HG02970 (cell line): Measurements from ENCODE around the gene EEF1AKMT3.

Experiments
- ATAC-seq: cut with Tn5 transposase; IDR thresholded peaks from one replicate; pipeline ENCODE4 v1.9.1; 2021; ENCODE audit warnings: mild to moderate bottlenecking, moderate library complexity, moderate number of reproducible peaks; ENCODE audit not compliant: unreplicated experiment, low FRiP score

Gene EEF1AKMT3

GRCh38 chr12:57781244-57781643 lies 8.8 kb downstream of the EEF1AKMT3 start:
- no peak for ATAC-seq

- no peak for ATAC-seq
Measured at GRCh38 chr12:57781801-57782200, 9.4 kb downstream of the EEF1AKMT3 start.

GRCh38 chr12:57782243-57782607 lies 9.8 kb downstream of the EEF1AKMT3 start:
- ATAC-seq, result peak; percentile 10

- peak; percentile 87 for ATAC-seq
Measured at GRCh38 chr12:57782608-57783465, 10.4 kb downstream of the EEF1AKMT3 start, which contains the start of gene TSFM. TSS of gene TSFM (plus strand) at chr12:57782787. CDS start at chr12:57782802, 15 bp downstream.

- no peak for ATAC-seq
Measured at GRCh38 chr12:57783466-57783801, 11.0 kb downstream of the EEF1AKMT3 start.

- no peak for ATAC-seq
Measured at GRCh38 chr12:57783861-57784260, 11.4 kb downstream of the EEF1AKMT3 start.

GRCh38 chr12:57793920-57794319 lies 21.5 kb downstream of the EEF1AKMT3 start:
- no peak for ATAC-seq

GRCh38 chr12:57795354-57795753 lies 22.9 kb downstream of the EEF1AKMT3 start:
- ATAC-seq, result no peak

- no peak for ATAC-seq
Measured at GRCh38 chr12:57796996-57797395, 24.6 kb downstream of the EEF1AKMT3 start.

GRCh38 chr12:57797933-57798332 lies 25.5 kb downstream of the EEF1AKMT3 start:
- no peak for ATAC-seq

- ATAC-seq, result no peak
Measured at GRCh38 chr12:57800965-57801364, 28.6 kb downstream of the EEF1AKMT3 start.

GRCh38 chr12:57802607-57803006 lies 30.2 kb downstream of the EEF1AKMT3 start:
- no peak for ATAC-seq

- no peak for ATAC-seq
Measured at GRCh38 chr12:57803319-57803893, 31.0 kb downstream of the EEF1AKMT3 start.

- no peak for ATAC-seq
Measured at GRCh38 chr12:57806677-57807076, 34.3 kb downstream of the EEF1AKMT3 start.

- no peak for ATAC-seq
Measured at GRCh38 chr12:57807285-57807684, 34.9 kb downstream of the EEF1AKMT3 start.

GRCh38 chr12:57808351-57808750 lies 35.9 kb downstream of the EEF1AKMT3 start:
- ATAC-seq, result no peak

- ATAC-seq, result no peak
Measured at GRCh38 chr12:57809425-57809824, 37.0 kb downstream of the EEF1AKMT3 start.

- no peak for ATAC-seq
Measured at GRCh38 chr12:57810450-57810849, 38.0 kb downstream of the EEF1AKMT3 start.

GRCh38 chr12:57811028-57811755 lies 38.8 kb downstream of the EEF1AKMT3 start:
- ATAC-seq, result no peak

GRCh38 chr12:57813111-57813970 lies 40.9 kb downstream of the EEF1AKMT3 start:
- ATAC-seq, result no peak
